ENCODE results near the gene ZNF580. TPM values are rescaled to one million over a fixed set of nuclear protein-coding genes. Genes with fewer than 3 reads are reported as not detected.
A peak's percentile ranks its signal among the peaks of the same experiment; 100 is the strongest.

Gene ZNF580
- total and polyA plus RNA-seq, 11 donors: 8.2 to 41.5 (median 21.1) TPM

- ATAC-seq: peak; percentile 63 to 74 (median 66)
- no peaks in the 10 kb centered on the region for H3K9me3 ChIP-seq
- H3K27ac ChIP-seq: peak within 1 kb of the TSS; percentile 92 to 100 (median 99)
- intact Hi-C loops (cut with DNase I): loop anchor here in 5 of 10 donors (2.0 to 10.0 kb wide), 7 partner anchors 32 to 455 kb away; partner anchors contain the start of genes SBK3 (in 2 of the 5), BRSK1 (in 1 of the 5), HSPBP1 (in 1 of the 5) and TNNT1 (in 1 of the 5)
- H3K4me3 ChIP-seq: peak within 1 kb of the TSS; percentile 62 to 99 (median 86)
- TF ChIP-seq POLR2A (IDR thresholded peaks at IDR 0.05) (no peak), CTCF (IDR thresholded peaks at IDR 0.05) (no peak)
- peaks cover 0 to 33% (median 25%) of the 10 kb centered on the region in 9 donors for H3K36me3 ChIP-seq
- peak; percentile 89 to 93 (median 90) for DNase-seq
- no peaks in the 10 kb centered on the region for H3K27me3 ChIP-seq
- H3K4me1 ChIP-seq: peaks cover 3 to 30% (median 17%) of the 10 kb centered on the region in 12 donors
- WGBS, 4 donors: 0 to 1% (median 0%) methylated on average over 27 to 97 of the region's 97 CpGs
Measured at GRCh38 chr19:55599842-55600661, 40.8 kb upstream of the ZNF580 start, which contains the start of gene ZNF524. TSS of gene ZNF524 (plus strand) at chr19:55600288. CDS start at chr19:55602113, 1,825 bp downstream.

GRCh38 chr19:55600662-55601028 is 40.2 kb upstream of the ZNF580 start:
- WGBS, 4 donors: 6 to 10% (median 8%) methylated on average over 8 to 15 of the region's 15 CpGs

GRCh38 chr19:55601084-55601483 is 39.7 kb upstream of the ZNF580 start:
- Histone ChIP-seq H3K36me3 (peaks cover 0 to 23% (median 15%) of the 10 kb centered on the region in 9 donors), H3K4me3 (peak overlapping the region; percentile 62 to 99 (median 86)), H3K9me3 (no peaks in the 10 kb centered on the region), H3K4me1 (peaks cover 3 to 30% (median 20%) of the 10 kb centered on the region in 12 donors), H3K27ac (peak overlapping the region; percentile 92 to 100 (median 99)), H3K27me3 (no peaks in the 10 kb centered on the region)
- 64 to 77% (median 72%) methylated on average over 4 of the region's 4 CpGs for WGBS, 4 donors
- TF ChIP-seq CTCF (IDR thresholded peaks at IDR 0.05) (no peak), POLR2A (IDR thresholded peaks at IDR 0.05) (no peak)
- ATAC-seq (no peak), DNase-seq (no peak)
- intact Hi-C loops (cut with DNase I): loop anchor here in 1 of 10 donors (10.0 kb wide), 2 partner anchors 316 to 456 kb away; partner anchors contain the start of genes BRSK1, HSPBP1 and TNNT1

More at GRCh38 chr19:55600662-55601028, 40.2 kb upstream of the ZNF580 start:
- Histone ChIP-seq H3K27ac (peak overlapping the region; percentile 92 to 100 (median 99)), H3K36me3 (peaks cover 0 to 27% (median 19%) of the 10 kb centered on the region in 9 donors), H3K9me3 (no peaks in the 10 kb centered on the region), H3K4me1 (peaks cover 3 to 30% (median 17%) of the 10 kb centered on the region in 12 donors), H3K27me3 (no peaks in the 10 kb centered on the region), H3K4me3 (peak overlapping the region; percentile 62 to 99 (median 86))
- TF ChIP-seq CTCF (IDR thresholded peaks at IDR 0.05) (no peak), POLR2A (IDR thresholded peaks at IDR 0.05) (no peak)
- no peak for DNase-seq
- intact Hi-C loops (cut with DNase I): loop anchor here in 1 of 10 donors (10.0 kb wide), 2 partner anchors 316 to 456 kb away; partner anchors contain the start of genes BRSK1, HSPBP1 and TNNT1
- ATAC-seq: no peak

Data from heart left ventricle (tissue), 16 donors.